HG03196 (cell line): Measurements from ENCODE around the gene PAK1.
"Not testable (repeated sequence)": the region's sequence is repeated elsewhere in the genome, so short reads cannot be mapped to it uniquely, and the experiment has no call there.

ENCODE experiments used
- ATAC-seq: cut with Tn5 transposase; IDR thresholded peaks from one replicate; pipeline ENCODE4 v1.9.1; 2021; ENCODE audit not compliant: unreplicated experiment

The PAK1 gene

GRCh38 chr11:77473801-77474683 lies at the start of gene PAK1:
Gene PAK1 (minus strand): TSS chr11:77474094. CDS start chr11:77392520, 81,574 bp downstream.
- ATAC-seq = peak; percentile 54

- ATAC-seq = no peak
Observed at GRCh38 chr11:77522215-77522614, 48.3 kb upstream of the PAK1 start.

GRCh38 chr11:77519847-77520246 lies 46.0 kb upstream of the PAK1 start:
- ATAC-seq = no peak

- ATAC-seq = no peak
Observed at GRCh38 chr11:77518471-77518870, 44.6 kb upstream of the PAK1 start.

- ATAC-seq = no peak
Observed at GRCh38 chr11:77517753-77518152, 43.9 kb upstream of the PAK1 start.

- ATAC-seq = no peak
Observed at GRCh38 chr11:77517226-77517625, 43.3 kb upstream of the PAK1 start.

- no peak for ATAC-seq
Observed at GRCh38 chr11:77515483-77515882, 41.6 kb upstream of the PAK1 start.

GRCh38 chr11:77515063-77515462 lies 41.2 kb upstream of the PAK1 start:
- no peak for ATAC-seq

GRCh38 chr11:77512092-77512491 lies 38.2 kb upstream of the PAK1 start:
- no peak for ATAC-seq

- no peak for ATAC-seq
Observed at GRCh38 chr11:77510851-77511250, 37.0 kb upstream of the PAK1 start.

- no peak for ATAC-seq
Observed at GRCh38 chr11:77510095-77510494, 36.2 kb upstream of the PAK1 start.

- no peak for ATAC-seq
Observed at GRCh38 chr11:77508019-77508418, 34.1 kb upstream of the PAK1 start.

- no peak for ATAC-seq
Observed at GRCh38 chr11:77506857-77507256, 33.0 kb upstream of the PAK1 start.

- ATAC-seq = no peak
Observed at GRCh38 chr11:77505956-77506355, 32.1 kb upstream of the PAK1 start.

- no peak for ATAC-seq
Observed at GRCh38 chr11:77503006-77503405, 29.1 kb upstream of the PAK1 start.

- ATAC-seq = no peak
Observed at GRCh38 chr11:77502346-77502905, 28.5 kb upstream of the PAK1 start.

GRCh38 chr11:77501758-77502157 lies 27.9 kb upstream of the PAK1 start:
- ATAC-seq = no peak

GRCh38 chr11:77497368-77497767 lies 23.5 kb upstream of the PAK1 start:
- no peak for ATAC-seq

- ATAC-seq = no peak
Observed at GRCh38 chr11:77495526-77495925, 21.6 kb upstream of the PAK1 start.

GRCh38 chr11:77490035-77490434 lies 16.1 kb upstream of the PAK1 start:
- ATAC-seq = not testable (repeated sequence)

- no peak for ATAC-seq
Observed at GRCh38 chr11:77487790-77488189, 13.9 kb upstream of the PAK1 start.

- ATAC-seq = no peak
Observed at GRCh38 chr11:77479746-77480352, 6.0 kb upstream of the PAK1 start.
